B cell (primary cell): Measurements from ENCODE around the gene TMEM30A. TPM values are rescaled to one million over a fixed set of nuclear protein-coding genes. Genes with fewer than 3 reads are reported as not detected.

Source experiments
- ATAC-seq: fragments of 200-7000 bp; cut with Tn5 transposase; one replicate; pipeline ENCODE4 v1.10.0; 2021; ENCODE audit warnings: low read depth, mild to moderate bottlenecking, moderate number of reproducible peaks, moderate library complexity
- CTCF ChIA-PET: fragments of 350-600 bp; sonication (Branson Sonifier 250); formaldehyde crosslinking; loops from one replicate; lab custom pipeline; 2021; ENCODE audit warnings: antibody characterized with exemption, inconsistent platforms; lab: Charles Lee
- POLR2A ChIA-PET: fragments of 350-600 bp; sonication (Branson Sonifier 250); formaldehyde crosslinking; loops from one replicate; lab custom pipeline; 2021; ENCODE audit warnings: antibody characterized with exemption; lab: Charles Lee
- DNase-seq: peaks from one replicate; pipeline ENCODE4 v3.0.0; 2013
- H2AFZ ChIP-seq: 2 replicates; pipeline ENCODE4 v1.6.1; 2012; ENCODE audit warnings: mild to moderate bottlenecking, low read depth, low read length; ENCODE audit not compliant: insufficient read depth, poor library complexity, severe bottlenecking
- H3K27ac ChIP-seq, 2 donors: 1 replicate in 1 of 2; 2 replicates in 1 of 2; pipeline ENCODE4 v1.5.1; 2012 to 2013; ENCODE audit warnings: low read length in 2 of 2, mild to moderate bottlenecking in 2 of 2, moderate library complexity in 1 of 2
- H3K27me3 ChIP-seq, 4 experiments: fragments of 200-600 bp in 1 of 4; sonication (generic) in 1 of 4; replicated peaks in 1 of 4; 1 replicate in 2 of 4; 2 replicates in 2 of 4; pipeline versions ENCODE4 v1.6.1 to v1.7.0; 2013 to 2016; ENCODE audit warnings: low read length in 3 of 4, mild to moderate bottlenecking in 2 of 4, mixed read lengths in 1 of 4, moderate library complexity in 1 of 4; ENCODE audit not compliant: insufficient read depth in 4 of 4, control insufficient read depth in 3 of 4; ENCODE audit errors: control extremely low read depth in 1 of 4
- H3K36me3 ChIP-seq, 2 experiments: replicated peaks in 1 of 2; 1 replicate in 1 of 2; 2 replicates in 1 of 2; pipeline versions ENCODE4 v1.6.1 to v1.7.1; 2013; ENCODE audit warnings: low read length in 1 of 2; ENCODE audit not compliant: insufficient read depth in 2 of 2, control insufficient read depth in 1 of 2; ENCODE audit errors: control extremely low read depth in 1 of 2, extremely low read depth in 1 of 2
- H3K4me1 ChIP-seq, 2 donors: fragments of 200-600 bp in 1 of 2; sonication (generic) in 1 of 2; 1 replicate in 1 of 2; 2 replicates in 1 of 2; pipeline versions ENCODE4 v1.5.1 to v1.6.1; 2013 to 2017; ENCODE audit warnings: low read length in 2 of 2; ENCODE audit not compliant: control insufficient read depth in 2 of 2, insufficient read depth in 2 of 2
- H3K4me2 ChIP-seq: replicated peaks from 2 replicates; pipeline ENCODE3; 2012; ENCODE audit warnings: mild to moderate bottlenecking, low read depth, low read length; ENCODE audit not compliant: poor library complexity, severe bottlenecking
- H3K4me3 ChIP-seq, 5 experiments: fragments of 200-600 bp in 1 of 5; sonication (generic) in 1 of 5; 1 replicate in 3 of 5; 2 replicates in 2 of 5; pipeline versions ENCODE4 v1.5.1 to v1.7.0; 2011 to 2016; ENCODE audit warnings: low read length in 4 of 5, mild to moderate bottlenecking in 4 of 5, low read depth in 2 of 5, control low read depth in 1 of 5, moderate library complexity in 1 of 5; ENCODE audit not compliant: insufficient read depth in 1 of 5; ENCODE audit errors: control extremely low read depth in 1 of 5, extremely low read depth in 1 of 5
- H3K79me2 ChIP-seq: fragments of 200-600 bp; sonication (generic); one replicate; pipeline ENCODE4 v1.6.0; 2016; ENCODE audit warnings: low read length; ENCODE audit not compliant: control insufficient read depth, insufficient read depth
- H3K9ac ChIP-seq: fragments of 200-600 bp; sonication (generic); 2 replicates; pipeline ENCODE4 v1.6.1; 2017; ENCODE audit warnings: mild to moderate bottlenecking, low read length, moderate library complexity
- H3K9me3 ChIP-seq, 3 donors: one replicate each; pipeline versions ENCODE4 v1.6.1 to v1.7.1; 2013; ENCODE audit warnings: low read length in 2 of 3; ENCODE audit not compliant: control insufficient read depth in 2 of 3, insufficient read depth in 1 of 3; ENCODE audit errors: control extremely low read depth in 1 of 3
- H4K20me1 ChIP-seq: 2 replicates; pipeline ENCODE4 v1.6.0; 2012; ENCODE audit warnings: mild to moderate bottlenecking, low read length; ENCODE audit not compliant: insufficient read depth, control insufficient read depth, poor library complexity, severe bottlenecking
- H3K27ac Mint-ChIP-seq: one replicate; pipeline ENCODE4 v1.8.0; 2021; ENCODE audit warnings: mixed read lengths
- H3K27me3 Mint-ChIP-seq: one replicate; pipeline ENCODE4 v1.8.0; 2021; ENCODE audit warnings: mixed read lengths
- H3K4me1 Mint-ChIP-seq: one replicate; pipeline ENCODE4 v1.8.0; 2021; ENCODE audit warnings: mixed read lengths
- H3K4me3 Mint-ChIP-seq: one replicate; pipeline ENCODE4 v1.8.0; 2021; ENCODE audit warnings: mixed read lengths
- H3K9me3 Mint-ChIP-seq: one replicate; pipeline ENCODE4 v1.8.0; 2022; ENCODE audit warnings: mixed read lengths; ENCODE audit not compliant: insufficient read depth
- CTCF ChIP-seq: fragments of 200-600 bp; IDR thresholded peaks from one replicate; pipeline ENCODE4 v1.8.0; 2022; ENCODE audit warnings: antibody characterized with exemption, mild to moderate bottlenecking
- EZH2 ChIP-seq: IDR thresholded peaks from 2 replicates; pipeline ENCODE4 v1.6.1; 2012; ENCODE audit warnings: borderline replicate concordance, low read depth, mild to moderate bottlenecking, moderate library complexity, low read length; ENCODE audit not compliant: insufficient read depth, poor library complexity, severe bottlenecking
- WGBS: methylation state at CpG from one replicate; pipeline ENCODE4 v1.1.5; 2013; ENCODE audit warnings: missing lambda C conversion rate; ENCODE audit not compliant: insufficient coverage; 5-methylcytosine and 5-hydroxymethylcytosine counted together
- intact Hi-C: fragments of 100-400 bp; cut with micrococcal nuclease; formaldehyde crosslinking; loops from one replicate; pipeline ENCODE4 v1.10.0; 2022
- polyA plus RNA-seq: library from polyadenylated mRNA; depleted of rRNA; stranded (reverse); fragments of >200 nt; gene quantifications from 2 replicates; pipeline ENCODE4 v1.2.3, GENCODE V29; 2012
- total RNA-seq, 2 donors: library from RNA; stranded (reverse); fragments of 120-200 nt in 1 of 2; gene quantifications; 1 replicate in 1 of 2; 2 replicates in 1 of 2; pipeline versions ENCODE4 v1.2.3 to v1.2.4, GENCODE V29; 2013 to 2022

Gene TMEM30A
- total and polyA plus RNA-seq, 2 donors (not counting 1 experiment from before 2014, with no cell fraction given), result 4.7 to 53.9 TPM

GRCh38 chr6:75249837-75250236 lies 34.8 kb downstream of the TMEM30A start:
- Histone ChIP-seq H3K36me3 (no peaks in the 10 kb centered on the region), H2AFZ (no peak overlapping the region), H3K4me3 (no peak overlapping the region), H3K4me2 (no peak overlapping the region), H3K79me2 (no peaks in the 10 kb centered on the region), H3K9ac (no peak overlapping the region), H3K9me3 (no peaks in the 10 kb centered on the region), H3K4me1 (no peaks in the 10 kb centered on the region), H3K27ac (no peak overlapping the region), H3K27me3 (peaks cover 0 to 14% (median 3%) of the 10 kb centered on the region in 4 experiments), H4K20me1 (no peaks in the 10 kb centered on the region)
- POLR2A ChIA-PET, result no interaction called here
- intact Hi-C loops, result no loop called here
- ATAC-seq (no peak), DNase-seq (no peak)
- H3K4me3 Mint-ChIP-seq, result no peak overlapping the region
- CTCF ChIA-PET, result interaction anchor here (0.7 to 1.6 kb wide), 2 partner anchors 18 to 47 kb away, joined by 3 to 5 read pairs; no protein-coding TSS in a partner anchor
- H3K9me3 Mint-ChIP-seq, result no peaks in the 10 kb centered on the region
- TF ChIP-seq CTCF (no peak), EZH2 (no peak)
- no peak overlapping the region for H3K27ac Mint-ChIP-seq
- no peaks in the 10 kb centered on the region for H3K4me1 Mint-ChIP-seq
- peaks cover 15% of the 10 kb centered on the region for H3K27me3 Mint-ChIP-seq

GRCh38 chr6:75246386-75246785 lies 38.2 kb downstream of the TMEM30A start:
- CTCF ChIA-PET, result no interaction called here
- peaks cover 0 to 14% (median 4%) of the 10 kb centered on the region in 4 experiments for H3K27me3 ChIP-seq
- DNase-seq (no peak), ATAC-seq (no peak)
- peaks cover 16% of the 10 kb centered on the region for H3K4me1 Mint-ChIP-seq
- no peaks in the 10 kb centered on the region for H3K36me3 ChIP-seq
- H3K27ac Mint-ChIP-seq, result no peak overlapping the region
- WGBS, result 100% methylated on average over 1 of the region's 2 CpGs
- no peak overlapping the region for H3K4me3 Mint-ChIP-seq
- no peak overlapping the region for H3K27ac ChIP-seq
- H3K9me3 ChIP-seq, result no peaks in the 10 kb centered on the region
- no peaks in the 10 kb centered on the region for H4K20me1 ChIP-seq
- peaks cover 29% of the 10 kb centered on the region for H3K79me2 ChIP-seq
- H3K4me3 ChIP-seq, result no peak overlapping the region
- no peak overlapping the region for H3K4me2 ChIP-seq
- no peaks in the 10 kb centered on the region for H3K9me3 Mint-ChIP-seq
- peaks cover 5 to 10% of the 10 kb centered on the region in 2 donors for H3K4me1 ChIP-seq
- peaks cover 16% of the 10 kb centered on the region for H3K27me3 Mint-ChIP-seq
- intact Hi-C loops, result no loop called here
- TF ChIP-seq EZH2, result no peak
- no peak for TF ChIP-seq CTCF
- H3K9ac ChIP-seq, result no peak overlapping the region
- H2AFZ ChIP-seq, result no peak overlapping the region
- POLR2A ChIA-PET, result no interaction called here
